Fibroblast of upper back skin (primary cell): ENCODE data around the gene PPCDC.

ENCODE experiments used
- DNase-seq: peaks from one replicate; pipeline ENCODE4 v3.0.0-alpha.2; 2013

PPCDC gene

DNA sequence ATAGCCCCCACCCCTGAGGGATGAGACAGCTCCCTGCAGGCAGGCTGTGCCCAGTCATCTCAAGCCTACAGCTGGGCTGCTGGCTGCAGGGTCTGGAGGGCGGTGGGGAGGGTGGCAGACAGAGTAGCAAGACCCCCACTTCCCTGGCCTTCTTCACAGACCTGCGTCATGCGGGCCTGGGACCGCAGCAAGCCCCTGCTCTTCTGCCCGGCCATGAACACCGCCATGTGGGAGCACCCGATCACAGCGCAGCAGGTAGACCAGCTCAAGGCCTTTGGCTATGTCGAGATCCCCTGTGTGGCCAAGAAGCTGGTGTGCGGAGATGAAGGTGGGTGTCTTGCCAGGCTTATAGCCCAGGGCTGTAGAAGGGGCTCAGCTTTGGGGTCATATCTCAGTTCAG lies 25.0 kb downstream of the PPCDC start:
- DNase-seq: no peak

DNA sequence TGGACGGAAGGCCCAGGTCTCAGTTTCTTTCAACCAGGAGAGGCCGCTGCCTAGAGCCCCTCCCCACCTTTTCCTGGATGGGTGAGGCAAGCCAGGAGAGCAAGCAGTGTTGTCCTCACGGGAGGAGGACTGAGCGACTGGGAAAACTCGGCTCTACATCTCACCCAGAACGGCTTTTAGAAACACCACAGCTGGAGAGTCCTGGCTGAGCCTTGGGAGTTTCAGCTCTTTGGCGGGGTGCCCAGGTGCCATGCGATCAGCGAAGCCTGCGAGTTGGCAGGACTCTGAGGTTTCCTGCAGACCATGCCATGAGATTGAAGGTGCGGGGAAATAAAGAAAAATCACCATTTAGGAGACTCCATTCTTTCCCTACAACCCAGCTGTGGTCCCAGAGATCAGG lies 26.0 kb downstream of the PPCDC start:
- no peak for DNase-seq

DNA sequence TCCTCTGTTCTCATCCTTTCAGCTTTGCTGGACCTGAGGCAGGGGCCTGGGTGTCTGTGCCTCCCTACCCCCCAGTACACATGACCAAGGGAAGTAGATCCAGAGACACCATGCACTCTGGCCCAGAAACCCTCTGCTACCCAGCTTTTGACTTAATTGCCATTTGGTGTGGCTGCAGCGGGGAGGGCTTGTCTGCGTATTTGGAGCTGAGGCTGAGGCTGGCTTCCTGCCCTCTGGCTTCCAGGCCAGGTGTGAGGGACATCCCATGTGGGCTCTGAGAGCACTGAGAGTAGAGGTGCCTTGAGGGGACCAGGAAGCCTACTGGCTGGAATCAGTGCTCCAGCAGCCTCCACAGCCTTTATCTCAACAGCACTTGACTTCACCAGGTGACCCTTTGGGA lies 26.9 kb downstream of the PPCDC start:
- DNase-seq: no peak

DNA sequence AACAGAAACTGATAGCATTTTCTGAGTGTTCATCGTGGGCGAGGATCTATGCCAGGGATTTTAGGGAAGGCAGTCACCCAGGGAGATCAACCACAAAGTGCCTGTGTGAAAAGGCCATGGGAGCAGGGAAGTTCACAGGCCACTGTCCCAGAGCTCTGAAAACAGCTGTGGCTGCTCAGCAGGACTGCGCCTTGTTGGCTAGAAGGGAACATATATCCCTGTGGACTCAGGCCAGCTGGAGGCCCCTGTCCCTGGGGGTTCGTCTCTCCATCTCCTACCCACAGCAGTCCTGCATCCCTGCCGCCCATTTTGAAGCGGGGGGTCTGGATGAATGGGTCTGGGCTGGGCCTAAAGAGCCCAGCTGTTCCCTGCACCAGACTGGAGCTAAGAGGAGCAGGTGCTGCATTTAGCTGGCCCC lies 27.8 kb downstream of the PPCDC start:
- DNase-seq: no peak

DNA sequence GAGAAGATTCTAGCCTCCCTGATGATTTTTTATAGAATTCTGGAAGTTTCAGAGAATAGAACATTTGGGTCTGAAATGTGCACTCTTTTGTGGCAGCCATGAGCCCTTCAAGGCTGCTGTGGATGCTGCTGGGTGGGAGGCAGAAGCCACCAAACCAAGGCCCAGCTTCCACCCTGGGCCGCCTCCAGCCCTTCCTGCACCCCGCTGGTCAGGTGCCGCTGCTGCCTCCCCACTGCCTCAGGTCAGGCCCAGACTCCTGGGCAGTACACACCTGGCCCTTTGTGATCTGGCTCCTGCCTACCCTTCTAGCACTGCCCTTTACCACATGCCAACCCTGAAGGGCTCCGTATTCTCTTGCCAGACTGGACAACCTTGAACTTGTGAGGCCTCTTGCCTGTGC lies 28.3 kb downstream of the PPCDC start:
- DNase-seq: no peak

DNA sequence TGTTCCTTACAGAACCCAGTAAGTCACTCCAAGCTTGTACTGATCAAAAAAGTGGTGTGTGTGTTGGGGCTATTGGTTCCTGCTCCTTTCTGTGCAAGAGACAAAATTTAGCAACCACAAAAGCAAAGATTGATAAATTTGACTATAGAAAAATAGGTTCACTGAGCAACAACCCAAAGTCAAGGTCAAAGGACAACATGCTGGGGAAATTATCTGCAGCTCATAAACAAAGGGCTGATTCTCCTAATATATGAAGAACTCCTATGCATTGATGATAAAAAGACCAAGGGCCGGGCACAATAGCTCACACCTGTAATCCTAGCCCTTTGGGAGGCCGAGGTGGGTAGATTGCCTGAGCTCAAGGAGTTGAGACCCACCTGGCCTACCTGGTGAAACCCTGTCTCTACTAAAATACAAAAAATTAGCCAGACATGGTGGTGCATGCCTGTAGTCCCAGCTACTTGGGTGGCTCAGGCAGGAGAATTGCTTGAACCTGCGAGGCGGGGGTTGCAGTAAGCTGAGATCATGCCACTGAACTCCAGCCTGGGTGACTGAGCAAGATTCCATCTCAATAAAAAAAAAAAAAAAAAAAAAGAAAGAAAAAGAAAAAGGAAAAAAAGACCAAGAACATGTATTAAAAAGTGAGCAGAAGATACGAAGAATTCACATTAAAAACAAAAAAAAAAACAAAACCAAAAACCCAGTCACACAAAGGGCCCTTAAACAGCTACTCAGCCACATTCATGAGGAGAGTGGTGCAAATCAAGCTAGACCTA lies 29.8 kb downstream of the PPCDC start:
- no peak for DNase-seq

DNA sequence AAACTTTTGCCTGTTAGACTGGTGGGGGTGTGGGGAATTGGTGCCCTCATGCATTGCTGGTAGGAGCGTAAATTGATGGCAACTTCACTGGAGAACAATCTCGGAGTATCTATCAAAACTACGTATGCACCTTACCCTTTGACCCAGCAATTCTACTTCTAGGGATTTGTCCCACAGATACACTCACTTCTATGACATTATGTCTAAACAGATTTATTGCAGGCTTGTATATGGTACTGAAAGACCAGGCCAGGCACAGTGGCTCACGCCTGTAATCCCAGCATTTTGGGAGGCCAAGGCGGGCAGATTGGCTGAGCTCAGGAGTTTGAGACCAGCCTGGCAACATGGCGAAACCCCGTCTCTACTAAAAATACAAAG lies 30.3 kb downstream of the PPCDC start:
- no peak for DNase-seq

DNA sequence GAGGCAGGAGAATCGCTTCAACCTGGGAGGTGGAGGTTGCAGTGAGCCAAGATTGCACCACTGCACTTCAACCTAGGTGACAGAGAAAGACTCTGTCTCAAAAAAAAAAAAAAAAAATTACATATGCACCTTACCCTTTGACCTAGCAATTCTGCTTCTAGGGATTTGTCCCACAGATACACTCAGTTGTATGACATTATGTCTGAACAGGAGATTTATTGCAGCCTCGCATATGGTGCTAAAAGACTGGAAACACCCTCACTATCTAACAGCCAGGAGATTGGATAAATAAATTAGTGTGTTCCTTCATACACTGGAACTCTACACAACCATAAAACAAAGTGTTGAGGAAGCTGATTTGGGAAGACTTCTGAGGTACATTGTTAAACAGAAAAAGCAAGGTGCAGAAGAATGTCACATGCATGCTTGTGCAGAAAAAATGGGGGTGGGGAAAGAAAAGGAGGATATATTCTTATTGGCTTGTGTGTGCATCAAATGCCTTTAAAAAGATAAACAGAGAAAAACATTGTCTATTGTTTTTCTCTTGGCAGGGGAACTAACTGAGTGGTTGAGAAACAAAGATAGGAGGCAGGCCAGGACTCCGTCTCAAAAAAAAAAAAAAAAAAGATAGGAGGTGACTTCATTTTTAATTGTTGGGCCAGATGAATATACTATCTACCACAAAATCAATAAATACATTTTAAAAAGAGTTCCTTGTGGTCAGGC lies 30.9 kb downstream of the PPCDC start:
- no peak for DNase-seq

DNA sequence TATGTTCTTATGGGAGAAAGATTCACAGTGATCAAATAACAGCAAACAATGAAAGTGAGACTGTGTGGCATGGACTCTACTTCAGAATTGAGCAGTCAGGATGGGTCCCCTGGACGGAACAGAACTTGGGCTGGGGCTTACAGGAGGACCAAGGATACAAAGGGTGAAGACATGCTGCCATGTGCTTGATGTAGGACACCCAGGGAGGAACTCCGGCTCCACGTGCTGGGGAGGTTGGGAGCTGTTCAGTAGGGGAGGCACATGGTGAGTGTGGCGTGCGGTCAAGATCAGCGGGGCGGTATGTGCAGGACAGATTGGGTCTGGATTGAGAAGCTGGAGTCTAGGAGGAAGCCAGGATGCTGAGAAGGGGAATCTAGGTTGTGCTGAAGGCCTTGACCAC lies 32.6 kb downstream of the PPCDC start:
- no peak for DNase-seq

DNA sequence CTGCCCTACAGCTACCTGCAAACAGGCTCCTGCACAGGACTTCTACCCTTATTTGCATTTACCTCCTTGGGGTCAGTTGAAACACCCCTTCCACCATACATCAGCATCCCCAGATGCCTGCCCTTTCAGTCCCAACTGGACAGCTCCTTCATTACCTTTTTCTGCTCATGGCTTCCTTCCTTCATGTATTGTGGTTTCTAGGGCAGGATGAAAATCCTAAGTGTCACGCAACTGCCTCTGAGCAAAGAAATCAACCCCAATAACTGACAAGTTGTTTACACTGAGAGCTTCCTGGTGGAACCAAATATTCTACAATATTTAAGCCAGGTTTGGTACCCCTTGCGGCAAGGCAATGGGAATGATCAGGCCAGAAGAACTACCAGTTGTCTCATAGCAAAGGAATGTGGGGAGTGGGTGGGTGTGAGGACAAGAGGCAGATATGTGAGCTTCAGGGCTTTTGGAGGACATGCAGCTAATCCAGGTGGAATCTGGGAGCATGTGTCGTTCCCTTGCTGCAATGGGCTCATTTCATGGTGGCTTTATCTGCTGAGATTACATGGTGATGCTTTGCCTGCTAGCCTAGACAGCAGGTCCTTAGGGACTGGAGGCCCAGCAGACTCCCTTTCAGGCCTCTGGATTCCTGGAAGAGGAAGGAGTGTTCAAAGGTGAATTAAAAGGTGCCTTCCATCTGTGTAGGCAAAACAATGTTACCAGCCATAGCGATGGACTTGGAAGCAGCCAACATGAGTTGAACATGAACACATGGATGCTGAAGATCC lies 34.9 kb downstream of the PPCDC start:
- DNase-seq: no peak

DNA sequence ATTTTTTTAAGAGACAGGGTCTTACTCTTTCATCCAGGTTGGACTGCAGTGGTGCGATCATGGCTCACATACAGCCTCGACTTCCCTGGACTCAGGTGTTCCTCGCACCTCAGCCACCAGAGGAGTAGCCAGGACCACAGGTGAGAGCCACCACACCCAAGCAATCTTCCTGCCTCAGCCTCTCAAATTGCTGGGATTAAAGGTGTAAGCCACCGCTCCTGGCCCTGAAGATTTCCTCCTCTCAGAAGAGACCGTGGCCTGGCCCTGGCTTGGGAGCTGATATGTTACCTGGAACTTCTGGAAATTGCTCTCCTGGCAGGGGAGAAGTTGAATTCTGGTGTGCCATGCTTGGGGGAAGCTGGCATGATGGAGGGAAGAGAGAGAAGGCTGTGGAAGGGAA lies 36.2 kb downstream of the PPCDC start:
- DNase-seq: no peak

DNA sequence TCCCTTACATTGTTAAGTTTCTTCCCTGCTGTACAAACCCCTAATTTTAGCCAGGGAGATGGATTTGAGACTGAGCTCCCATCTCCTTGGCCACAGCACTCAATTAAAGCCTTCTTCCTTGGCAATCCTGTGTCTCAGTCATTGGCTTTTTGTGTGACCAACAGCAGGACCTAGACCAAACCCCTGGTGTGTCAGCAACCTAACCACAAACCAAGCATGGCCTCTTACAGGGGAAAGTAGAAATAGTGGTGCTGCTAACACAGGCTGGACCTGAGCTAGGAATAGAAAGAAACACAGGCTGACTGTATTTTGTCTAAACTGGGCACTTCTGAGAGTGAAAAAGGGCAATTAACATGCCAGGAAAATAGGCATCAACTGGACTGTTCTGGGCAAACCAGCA lies 37.9 kb downstream of the PPCDC start:
- DNase-seq: peak; percentile 48

DNA sequence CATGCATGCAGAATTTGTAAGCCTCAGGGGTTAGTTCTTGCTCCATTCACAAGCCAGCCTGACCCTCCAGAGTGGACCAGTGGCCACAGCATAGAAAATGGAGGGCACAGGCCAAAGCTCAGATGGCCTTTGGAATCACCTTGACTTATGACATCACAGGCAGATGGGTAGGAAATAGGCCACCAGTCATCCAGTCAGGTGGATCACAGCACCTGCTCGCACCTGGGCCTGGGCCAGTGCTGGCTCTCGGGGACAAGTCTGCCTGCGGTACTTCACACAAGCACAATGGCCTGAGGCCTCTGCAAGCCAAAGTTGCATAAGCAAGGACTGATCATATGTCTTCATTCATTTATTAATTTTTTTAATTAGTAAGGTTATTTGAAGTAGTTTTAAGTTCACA lies 39.3 kb downstream of the PPCDC start:
- no peak for DNase-seq

DNA sequence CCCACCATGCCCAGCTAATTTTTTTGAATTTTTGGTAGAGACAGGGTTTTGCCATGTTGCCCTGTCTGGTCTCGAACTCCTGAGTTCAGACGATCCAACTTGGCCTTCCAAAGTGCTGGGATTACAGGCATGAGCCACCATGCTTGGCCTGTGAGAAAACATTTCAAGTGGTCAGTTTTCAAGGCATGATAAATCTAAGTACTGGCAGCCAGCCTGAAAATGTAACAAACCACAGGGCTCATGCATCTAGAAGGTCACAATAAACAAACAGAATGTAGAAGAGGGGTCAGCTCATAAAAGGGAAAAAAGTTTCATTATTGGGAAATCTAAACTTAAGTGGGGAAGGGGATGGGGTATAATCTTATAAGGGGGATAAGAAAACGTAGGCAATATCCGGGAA lies 39.9 kb downstream of the PPCDC start:
- peak; percentile 53 for DNase-seq

DNA sequence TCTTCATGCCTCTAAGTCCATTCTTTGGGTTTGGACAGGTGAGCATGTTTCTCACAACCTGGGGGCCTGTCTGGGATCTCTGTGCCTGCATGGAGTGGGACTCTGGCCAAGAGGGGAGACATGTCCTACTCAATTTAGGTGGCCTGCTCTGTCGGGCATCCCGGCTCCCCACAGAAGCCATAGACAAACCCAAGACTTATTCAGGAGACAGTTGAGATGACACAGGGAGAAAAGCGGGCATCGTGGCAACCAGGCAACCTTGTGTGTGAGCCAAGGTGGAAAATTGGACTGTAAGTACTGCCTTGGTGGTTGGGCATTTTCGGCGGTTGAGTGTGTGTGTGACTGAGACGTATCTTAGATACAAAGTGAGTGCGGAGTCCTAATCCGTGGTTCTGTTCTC lies 40.5 kb downstream of the PPCDC start:
- DNase-seq: no peak

DNA sequence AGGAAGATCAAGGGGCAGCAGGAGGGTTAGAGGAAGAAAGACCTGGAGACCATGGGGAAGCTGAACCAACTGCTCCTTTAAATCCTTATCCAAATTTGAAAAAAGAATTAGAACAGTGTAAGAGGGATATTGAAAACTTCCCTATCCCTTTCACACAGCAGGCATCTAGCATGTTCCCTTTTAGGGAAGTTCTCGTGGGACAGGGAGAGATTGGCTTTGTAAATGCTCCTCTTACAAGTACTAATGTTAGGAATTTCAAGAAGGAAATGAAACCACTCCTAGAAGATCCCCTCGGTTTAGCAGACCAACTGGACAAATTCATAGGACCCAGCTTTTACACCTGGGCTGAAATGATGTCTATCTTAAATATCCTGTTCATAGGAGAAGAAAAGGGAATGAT lies 41.5 kb downstream of the PPCDC start:
- no peak for DNase-seq

DNA sequence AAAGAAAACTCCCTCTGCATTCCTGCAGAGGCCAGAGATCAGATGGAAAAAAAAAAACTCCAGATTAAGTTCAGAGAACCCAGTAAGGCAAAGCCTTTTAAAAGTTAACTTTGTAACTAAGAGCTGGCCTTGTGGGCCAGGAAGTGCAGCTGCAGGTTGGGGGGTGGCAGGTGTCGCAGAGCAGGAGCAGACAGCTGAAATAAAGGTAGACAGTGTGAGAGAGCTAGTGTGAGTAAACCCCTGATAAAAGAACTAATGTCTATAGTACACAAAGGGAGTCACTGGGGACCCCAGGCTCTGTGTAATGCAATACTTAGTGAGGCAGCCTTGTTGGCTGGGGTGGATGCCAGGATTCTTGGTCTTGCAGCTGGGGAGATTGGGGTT lies 42.1 kb downstream of the PPCDC start:
- peak; percentile 61 for DNase-seq

DNA sequence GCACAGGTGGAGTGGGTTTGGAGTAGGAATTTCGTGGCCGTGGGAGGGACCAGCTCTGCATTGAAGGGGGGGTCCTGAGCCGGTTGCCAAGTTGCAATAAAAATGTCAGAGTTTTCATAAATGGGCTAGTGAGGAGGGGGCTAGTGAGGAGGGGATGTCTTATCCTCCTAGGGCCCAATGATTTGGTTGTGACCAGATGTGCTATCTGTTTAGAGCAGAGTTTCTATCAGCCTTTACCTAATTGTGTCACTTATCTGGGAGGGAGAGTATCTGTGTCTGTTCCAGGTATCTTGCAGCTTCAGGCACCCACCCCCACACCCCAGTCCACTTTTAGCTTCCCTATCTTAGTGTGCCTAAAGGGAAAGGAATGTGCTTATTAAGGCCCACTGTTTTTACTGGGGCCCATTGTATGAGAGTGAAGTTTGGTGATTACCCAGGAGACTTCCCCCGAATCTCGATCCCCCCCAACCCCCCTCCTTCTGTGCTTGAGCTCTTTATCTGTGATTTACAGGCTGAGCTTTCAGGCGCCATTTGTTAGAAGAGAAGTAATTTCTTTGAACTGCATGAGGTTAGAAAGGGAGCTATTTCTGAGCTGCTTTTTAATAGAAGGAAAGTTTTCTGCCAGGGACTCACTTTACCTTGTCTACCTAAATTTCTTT lies 42.6 kb downstream of the PPCDC start:
- peak; percentile 43 for DNase-seq

DNA sequence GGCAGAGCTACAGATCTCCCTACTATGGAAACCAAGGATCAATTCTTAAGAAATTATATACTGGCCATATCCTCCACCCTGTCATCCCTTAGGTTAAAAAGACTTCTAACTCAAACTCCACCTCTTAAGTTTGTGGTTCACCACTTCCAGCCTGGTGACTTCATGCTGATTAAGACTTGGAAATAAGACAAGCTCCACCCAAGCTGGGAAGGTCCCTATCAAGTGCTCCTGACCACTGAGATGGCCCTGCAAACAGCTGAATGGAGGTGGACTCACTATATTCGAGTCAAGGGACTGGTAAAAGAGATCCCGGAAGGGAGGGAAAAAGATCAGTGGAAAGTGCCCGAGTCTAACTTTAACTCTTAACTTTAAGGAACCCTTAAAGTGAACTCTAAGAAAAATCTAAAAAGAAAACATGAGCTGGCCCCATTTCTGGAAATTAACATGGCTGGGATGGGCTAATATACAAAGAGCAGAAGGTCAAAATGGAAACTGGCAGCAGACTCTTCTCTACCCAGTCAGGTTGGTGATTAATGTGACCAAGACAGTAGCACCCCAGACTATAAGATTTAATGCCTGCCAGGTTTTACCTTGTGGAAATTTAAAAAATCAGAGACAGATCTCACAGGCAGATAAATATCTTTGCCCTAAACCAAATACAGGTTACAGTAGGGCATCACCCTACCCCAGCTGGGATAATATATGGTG lies 43.9 kb downstream of the PPCDC start:
- peak; percentile 42 for DNase-seq

DNA sequence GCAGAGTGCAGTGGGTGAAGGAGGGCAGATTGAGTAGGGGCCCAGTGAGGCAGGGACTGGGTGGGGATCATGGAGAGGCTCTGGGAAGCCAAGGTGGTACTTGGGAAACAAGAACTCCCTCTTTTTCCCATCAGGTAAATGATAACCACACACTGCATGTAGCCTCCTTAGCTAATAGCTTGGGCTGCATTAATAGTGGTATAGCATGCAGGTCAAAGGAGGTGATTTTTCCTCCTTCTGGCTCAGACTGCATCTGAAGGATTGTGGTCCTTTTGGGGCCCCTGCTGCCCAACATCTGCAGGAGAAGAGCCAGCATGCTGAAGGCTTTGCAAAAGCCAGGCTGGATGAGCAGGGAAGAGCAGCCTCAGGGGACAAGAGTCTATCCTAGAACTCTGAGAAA lies 45.4 kb downstream of the PPCDC start:
- DNase-seq: no peak

DNA sequence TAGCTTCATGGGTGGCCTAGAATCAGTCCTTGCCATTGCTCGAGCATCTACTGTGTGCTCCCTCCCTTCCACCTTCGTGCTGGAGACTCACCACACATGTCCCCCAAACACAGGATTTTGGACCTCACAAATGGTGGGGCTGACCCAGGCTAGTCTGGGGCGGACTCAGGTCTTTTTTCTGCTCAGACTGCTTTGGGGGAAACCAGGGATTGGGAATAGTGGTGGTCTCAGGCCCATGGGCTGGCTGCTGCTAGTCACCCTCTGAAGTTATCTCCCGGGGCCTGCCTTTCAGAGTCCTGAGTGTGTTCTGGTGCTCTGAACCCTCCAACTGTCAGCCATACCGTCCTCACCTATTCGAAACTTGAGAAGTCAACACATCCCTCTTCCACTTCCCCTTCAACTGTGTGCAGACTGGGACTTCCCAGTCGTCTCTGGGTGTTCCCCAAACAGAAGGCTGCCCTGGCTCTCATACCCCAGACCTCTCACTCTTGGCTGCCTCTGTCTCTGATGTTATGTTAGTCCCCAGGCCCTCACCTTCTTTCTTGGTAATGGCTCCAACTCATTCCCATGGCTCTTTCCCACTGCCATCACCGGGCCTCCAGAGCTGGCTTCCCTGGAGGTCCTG lies 46.0 kb downstream of the PPCDC start:
- no peak for DNase-seq

DNA sequence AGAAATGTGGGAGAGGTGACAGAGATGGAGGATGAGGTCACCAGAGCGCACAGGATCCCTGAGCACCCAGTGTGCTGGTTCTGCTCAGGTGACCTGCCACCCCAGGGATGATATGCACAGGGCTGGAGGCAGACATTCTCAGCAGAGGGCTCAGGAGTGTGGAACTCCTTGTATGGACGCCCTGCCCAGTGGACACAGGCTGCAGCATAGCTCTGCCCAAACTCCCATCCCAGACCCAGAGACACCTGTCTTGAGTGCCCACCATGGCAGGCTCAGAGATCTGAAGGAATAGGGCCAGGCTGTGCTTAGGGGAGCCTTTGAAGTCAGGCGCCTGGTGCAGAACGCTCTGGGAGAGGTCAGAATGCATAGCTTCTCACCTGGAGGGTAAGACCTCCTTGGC lies 47.3 kb downstream of the PPCDC start:
- DNase-seq: no peak
